Measurements from ENCODE around the gene TRAPPC11.

Gene TRAPPC11

GRCh38 chr4:183758758-183759447, 99.8 kb downstream of the TRAPPC11 start:
- Histone ChIP-seq H3K4me1 (ENCODE audit: insufficient read depth, low read length) (no peaks in the 10 kb centered on the region), H3K36me3 (ENCODE audit: insufficient read depth, low read length) (no peaks in the 10 kb centered on the region), H3K27me3 (ENCODE audit: insufficient read depth, low read length) (no peaks in the 10 kb centered on the region), H3K9me3 (ENCODE audit: insufficient read depth, low read depth, low read length) (no peaks in the 10 kb centered on the region), H3K27ac (ENCODE audit: low read depth, low read length) (no peak overlapping the region), H3K4me3 (ENCODE audit: low read length) (peak overlapping the region; percentile 42; the same call in 1 of the 2 replicates), H3K9ac (ENCODE audit: low read depth, low read length) (no peak overlapping the region)
- 94% methylated on average over 21 of the region's 21 CpGs for WGBS

- no peak overlapping the region for H3K4me3 ChIP-seq (ENCODE audit: low read length)
- no peaks in the 10 kb centered on the region for H3K27me3 ChIP-seq (ENCODE audit: insufficient read depth, low read length)
- no peaks in the 10 kb centered on the region for H3K9me3 ChIP-seq (ENCODE audit: insufficient read depth, low read depth, low read length)
- H3K36me3 ChIP-seq (ENCODE audit: insufficient read depth, low read length) = no peaks in the 10 kb centered on the region
- 89% methylated on average over 1 of the region's 1 CpG for WGBS
- no peak overlapping the region for H3K27ac ChIP-seq (ENCODE audit: low read depth, low read length)
- no peaks in the 10 kb centered on the region for H3K4me1 ChIP-seq (ENCODE audit: insufficient read depth, low read length)
- no peak overlapping the region for H3K9ac ChIP-seq (ENCODE audit: low read depth, low read length)
Measured at GRCh38 chr4:183760326-183760725, 101.2 kb downstream of the TRAPPC11 start.
